ENCODE results near the gene NOTCH4.

The NOTCH4 gene

GRCh38 chr6:32154514-32155161, 69.2 kb downstream of the NOTCH4 start:
- CTCF ChIA-PET: interaction anchor here (1.1 to 1.3 kb wide), 5 partner anchors 11 to 37 kb away, joined by 3 to 18 read pairs (median 8); partner anchors contain the start of genes EGFL8 and FKBPL
- POLR2A ChIA-PET: interaction anchor here (0.8 to 1.1 kb wide), 2 partner anchors 36 to 38 kb away, joined by 3 to 4 read pairs; partner anchors contain the start of genes GPSM3 and PBX2
- Histone ChIP-seq H3K4me3 (ENCODE audit: control insufficient read depth in 1 of 7, extremely low read depth in 1 of 7, insufficient read depth in 4 of 7, low read depth in 2 of 7, low read length in 6 of 7) (peak overlapping the region; percentile 53 to 96 (median 85)), H3K27me3 (replicated peaks in 2 of 5; ENCODE audit: control insufficient read depth in 4 of 5, insufficient read depth in 5 of 5, low read length in 4 of 5) (peaks cover 0 to 15% (median 10%) of the 10 kb centered on the region in 5 experiments), H3K36me3 (ENCODE audit: control insufficient read depth in 4 of 4, insufficient read depth in 4 of 4, low read length in 3 of 4) (peaks cover 5 to 31% (median 19%) of the 10 kb centered on the region in 4 experiments), H3K4me1 (ENCODE audit: control extremely low read depth in 1 of 4, control insufficient read depth in 4 of 4, insufficient read depth in 4 of 4, low read length in 3 of 4) (peaks cover 0 to 47% (median 34%) of the 10 kb centered on the region in 4 experiments), H3K27ac (ENCODE audit: insufficient read depth in 1 of 2, low read depth in 1 of 2, low read length in 2 of 2, poor library complexity in 1 of 2, severe bottlenecking in 2 of 2) (peak overlapping the region; percentile 86 to 88), H3K9me3 (ENCODE audit: control extremely low read depth in 1 of 5, control insufficient read depth in 4 of 5, insufficient read depth in 2 of 5, low read depth in 1 of 5, low read length in 4 of 5) (no peaks in the 10 kb centered on the region)
- WGBS (ENCODE audit: insufficient coverage): 3% methylated on average over 27 of the region's 34 CpGs
- peak; percentile 77 to 90 (median 85) for DNase-seq

GRCh38 chr6:32153564-32154513, 70.0 kb downstream of the NOTCH4 start, which contains the start of gene PPT2:
TSS of gene PPT2 (plus strand) at chr6:32154141. CDS start at chr6:32154595, 454 bp downstream.
- H3K27ac ChIP-seq (ENCODE audit: insufficient read depth in 1 of 2, low read depth in 1 of 2, low read length in 2 of 2, poor library complexity in 1 of 2, severe bottlenecking in 2 of 2): peak within 1 kb of the TSS; percentile 86 to 88
- H3K9me3 ChIP-seq (ENCODE audit: control extremely low read depth in 1 of 5, control insufficient read depth in 4 of 5, insufficient read depth in 2 of 5, low read depth in 1 of 5, low read length in 4 of 5): no peaks in the 10 kb centered on the region
- DNase-seq: peak; percentile 93 to 97 (median 97)
- POLR2A ChIA-PET: interaction anchor here (0.8 to 1.1 kb wide), 2 partner anchors 36 to 39 kb away, joined by 3 to 4 read pairs; partner anchors contain the start of genes GPSM3 and PBX2
- 2% methylated on average over 34 of the region's 52 CpGs for WGBS (ENCODE audit: insufficient coverage)
- peak within 1 kb of the TSS; percentile 53 to 96 (median 85) for H3K4me3 ChIP-seq (ENCODE audit: control insufficient read depth in 1 of 7, extremely low read depth in 1 of 7, insufficient read depth in 4 of 7, low read depth in 2 of 7, low read length in 6 of 7)
- CTCF ChIA-PET: interaction anchor here (0.6 to 3.0 kb wide), 8 partner anchors 11 to 39 kb away, joined by 3 to 18 read pairs (median 6); partner anchors contain the start of genes EGFL8, FKBPL and GPSM3
- H3K36me3 ChIP-seq (ENCODE audit: control insufficient read depth in 4 of 4, insufficient read depth in 4 of 4, low read length in 3 of 4): peaks cover 5 to 28% (median 18%) of the 10 kb centered on the region in 4 experiments
- H3K4me1 ChIP-seq (ENCODE audit: control extremely low read depth in 1 of 4, control insufficient read depth in 4 of 4, insufficient read depth in 4 of 4, low read length in 3 of 4): peaks cover 0 to 51% (median 36%) of the 10 kb centered on the region in 4 experiments
- peaks cover 0 to 21% (median 12%) of the 10 kb centered on the region in 5 experiments for H3K27me3 ChIP-seq (replicated peaks in 2 of 5; ENCODE audit: control insufficient read depth in 4 of 5, insufficient read depth in 5 of 5, low read length in 4 of 5)

DNA sequence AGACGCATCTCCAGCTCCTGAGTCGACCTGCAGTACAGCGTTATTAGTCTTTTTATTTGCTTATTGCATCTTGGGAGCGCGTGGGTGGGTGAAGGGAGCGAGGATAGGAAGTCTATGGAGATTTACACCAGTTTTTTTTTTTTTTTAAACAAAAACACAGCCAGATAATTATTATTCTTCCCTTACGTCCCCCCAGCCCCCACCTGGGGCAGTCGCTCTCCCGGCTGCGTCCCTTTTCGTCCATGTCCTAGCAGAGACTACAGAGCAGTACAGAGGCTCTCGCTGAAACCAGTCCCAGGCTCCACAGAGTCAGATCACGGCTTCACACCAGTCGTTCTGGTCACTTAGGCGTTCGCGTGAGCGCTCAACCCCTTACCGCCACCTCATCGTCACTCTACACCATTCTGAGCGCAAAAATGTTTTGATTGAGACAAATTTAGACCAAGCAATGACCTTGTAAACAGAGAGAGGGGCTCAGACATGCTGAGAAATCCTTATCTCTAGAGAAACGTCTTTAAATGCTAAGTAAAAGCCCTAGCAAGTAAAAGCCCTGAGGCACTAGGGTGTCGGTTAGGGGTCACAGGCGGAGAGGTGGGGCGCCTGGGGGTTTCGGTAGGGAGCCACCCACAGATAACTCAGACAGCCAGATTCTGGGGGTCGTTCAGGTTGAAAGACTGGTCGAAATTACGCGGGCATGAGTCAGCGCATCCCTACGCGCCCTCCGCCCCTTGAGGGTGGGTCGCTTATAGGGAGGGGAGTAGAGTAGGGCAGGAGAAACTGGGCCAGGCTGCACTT, 70.9 kb downstream of the NOTCH4 start:
- Histone ChIP-seq H3K4me1 (ENCODE audit: control extremely low read depth in 1 of 4, control insufficient read depth in 4 of 4, insufficient read depth in 4 of 4, low read length in 3 of 4) (peaks cover 0 to 58% (median 40%) of the 10 kb centered on the region in 4 experiments), H3K4me3 (ENCODE audit: control insufficient read depth in 1 of 7, extremely low read depth in 1 of 7, insufficient read depth in 4 of 7, low read depth in 2 of 7, low read length in 6 of 7) (peak overlapping the region in 6 of 7 experiments; percentile 74 to 96 (median 88)), H3K36me3 (ENCODE audit: control insufficient read depth in 4 of 4, insufficient read depth in 4 of 4, low read length in 3 of 4) (peaks cover 5 to 20% (median 12%) of the 10 kb centered on the region in 4 experiments), H3K9me3 (ENCODE audit: control extremely low read depth in 1 of 5, control insufficient read depth in 4 of 5, insufficient read depth in 2 of 5, low read depth in 1 of 5, low read length in 4 of 5) (no peaks in the 10 kb centered on the region), H3K27me3 (replicated peaks in 2 of 5; ENCODE audit: control insufficient read depth in 4 of 5, insufficient read depth in 5 of 5, low read length in 4 of 5) (peaks cover 0 to 23% (median 17%) of the 10 kb centered on the region in 5 experiments), H3K27ac (ENCODE audit: insufficient read depth in 1 of 2, low read depth in 1 of 2, low read length in 2 of 2, poor library complexity in 1 of 2, severe bottlenecking in 2 of 2) (peak overlapping the region in 1 of 2 experiments; percentile 86)
- CTCF ChIA-PET: interaction anchor here (0.6 to 3.0 kb wide), 6 partner anchors 16 to 43 kb away, joined by 3 to 13 read pairs (median 3); partner anchors contain the start of genes FKBPL and GPSM3
- POLR2A ChIA-PET: no interaction called here
- WGBS (ENCODE audit: insufficient coverage): 92% methylated on average over 15 of the region's 35 CpGs
- peak in 2 of 3 donors; percentile 61 to 71 for DNase-seq

DNA sequence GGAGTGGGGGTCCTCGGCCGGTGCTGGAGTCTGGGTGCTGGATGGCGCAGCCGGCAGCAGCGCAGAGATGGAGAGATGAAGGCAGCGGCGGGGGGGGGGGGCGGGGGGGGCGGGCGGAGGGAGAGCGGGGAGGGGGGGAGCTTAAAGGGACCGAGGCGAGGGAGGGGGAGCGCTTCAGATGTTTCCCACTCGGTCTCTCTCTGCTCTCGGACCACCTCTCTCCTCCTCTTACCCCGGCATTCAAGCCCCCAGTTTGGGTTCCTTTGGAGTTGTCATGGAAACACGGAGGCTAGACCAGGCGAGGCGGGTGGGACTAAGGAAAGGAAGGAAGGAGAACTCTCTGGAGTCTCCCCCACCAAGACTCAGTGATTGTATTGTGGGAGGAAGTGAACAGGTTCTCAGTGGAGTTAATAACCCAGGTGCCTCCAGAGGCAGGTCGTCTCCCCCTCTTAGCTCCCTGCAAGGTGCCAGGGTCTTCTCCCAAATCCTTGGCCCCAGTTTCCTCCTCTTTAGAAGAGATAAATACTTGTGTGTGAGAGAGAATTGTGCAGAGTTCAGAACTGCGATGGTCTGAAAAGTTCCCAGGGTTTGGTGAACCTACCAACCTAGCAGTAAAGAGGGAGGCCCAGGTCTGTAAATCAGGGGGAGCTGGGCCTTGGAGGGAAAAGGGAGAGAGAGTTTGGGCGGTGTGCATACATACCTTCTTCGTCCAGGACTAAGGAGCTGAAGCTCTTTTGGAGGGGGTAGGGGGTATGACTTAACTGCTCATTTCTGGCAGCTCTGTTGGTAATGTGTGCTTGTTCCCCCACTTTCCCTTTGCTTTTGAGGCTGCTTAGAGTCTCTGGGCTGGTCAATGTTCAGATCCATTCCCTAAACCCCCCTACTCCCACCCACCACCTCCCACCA, 71.8 kb downstream of the NOTCH4 start, which contains the start of gene PRRT1:
Gene PRRT1 (minus strand): TSS at position 77 of the 906 bp plus-strand sequence. CDS start 112 bp downstream, outside the sequence.
- peaks cover 2 to 12% (median 5%) of the 10 kb centered on the region in 4 experiments for H3K36me3 ChIP-seq (ENCODE audit: control insufficient read depth in 4 of 4, insufficient read depth in 4 of 4, low read length in 3 of 4)
- 33% methylated on average over 1 of the region's 24 CpGs for whole genome bisulfite sequencing (ENCODE audit: insufficient coverage)
- ChIA-PET POLR2A (no interaction called here), CTCF (interaction anchor here (0.7 to 3.0 kb wide), 5 partner anchors 16 to 44 kb away, joined by 3 to 13 read pairs (median 3); partner anchors contain the start of gene FKBPL)
- H3K4me3 ChIP-seq (ENCODE audit: control insufficient read depth in 1 of 7, extremely low read depth in 1 of 7, insufficient read depth in 4 of 7, low read depth in 2 of 7, low read length in 6 of 7): peak within 1 kb of the TSS in 3 of 7 experiments; percentile 6 to 81 (median 8)
- H3K4me1 ChIP-seq (ENCODE audit: control extremely low read depth in 1 of 4, control insufficient read depth in 4 of 4, insufficient read depth in 4 of 4, low read length in 3 of 4): peaks cover 0 to 60% (median 42%) of the 10 kb centered on the region in 4 experiments
- no peak for DNase-seq
- peak within 1 kb of the TSS in 1 of 2 experiments; percentile 86 for H3K27ac ChIP-seq (ENCODE audit: insufficient read depth in 1 of 2, low read depth in 1 of 2, low read length in 2 of 2, poor library complexity in 1 of 2, severe bottlenecking in 2 of 2)
- H3K9me3 ChIP-seq (ENCODE audit: control extremely low read depth in 1 of 5, control insufficient read depth in 4 of 5, insufficient read depth in 2 of 5, low read depth in 1 of 5, low read length in 4 of 5): no peaks in the 10 kb centered on the region
- H3K27me3 ChIP-seq (replicated peaks in 2 of 5; ENCODE audit: control insufficient read depth in 4 of 5, insufficient read depth in 5 of 5, low read length in 4 of 5): peaks cover 0 to 27% (median 22%) of the 10 kb centered on the region in 5 experiments

DNA sequence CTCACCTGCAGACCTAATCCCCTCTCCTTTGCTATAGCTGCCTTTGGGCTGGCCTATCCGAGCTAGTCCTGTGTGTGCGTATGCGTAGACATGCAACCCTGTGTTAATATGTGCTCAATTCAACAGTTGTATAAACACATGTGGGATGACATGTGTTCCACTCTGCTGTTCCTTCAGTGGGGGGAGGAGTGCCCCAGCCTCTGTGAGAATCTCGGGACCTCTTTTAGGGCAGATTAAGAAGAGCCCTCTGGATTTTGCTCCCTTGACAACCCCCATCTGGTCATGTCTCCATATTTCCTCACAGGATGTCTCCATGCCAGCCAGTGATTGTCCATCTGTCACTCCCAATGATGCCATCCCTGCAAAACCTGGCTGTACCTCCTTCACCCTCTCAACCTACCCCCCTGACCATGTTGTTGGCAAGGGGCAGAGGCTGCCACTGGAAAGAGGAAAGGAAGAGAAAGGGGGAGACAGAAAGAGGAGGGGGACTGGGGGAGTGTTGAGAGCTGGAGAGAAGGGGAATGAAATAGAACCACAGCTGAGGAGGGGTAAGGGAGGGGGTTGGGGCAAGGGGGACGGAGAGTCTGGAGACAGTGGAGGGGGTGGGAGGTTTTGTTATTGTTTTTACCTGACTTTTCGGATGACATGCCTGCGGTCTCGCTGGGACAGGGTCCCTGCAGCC, 72.5 kb downstream of the NOTCH4 start:
- no peak overlapping the region for H3K27ac ChIP-seq (ENCODE audit: insufficient read depth in 1 of 2, low read depth in 1 of 2, low read length in 2 of 2, poor library complexity in 1 of 2, severe bottlenecking in 2 of 2)
- no peaks in the 10 kb centered on the region for H3K9me3 ChIP-seq (ENCODE audit: control extremely low read depth in 1 of 5, control insufficient read depth in 4 of 5, insufficient read depth in 2 of 5, low read depth in 1 of 5, low read length in 4 of 5)
- peaks cover 0 to 60% (median 42%) of the 10 kb centered on the region in 4 experiments for H3K4me1 ChIP-seq (ENCODE audit: control extremely low read depth in 1 of 4, control insufficient read depth in 4 of 4, insufficient read depth in 4 of 4, low read length in 3 of 4)
- peaks cover 1 to 7% (median 3%) of the 10 kb centered on the region in 4 experiments for H3K36me3 ChIP-seq (ENCODE audit: control insufficient read depth in 4 of 4, insufficient read depth in 4 of 4, low read length in 3 of 4)
- H3K27me3 ChIP-seq (replicated peaks in 2 of 5; ENCODE audit: control insufficient read depth in 4 of 5, insufficient read depth in 5 of 5, low read length in 4 of 5): peaks cover 6 to 28% (median 24%) of the 10 kb centered on the region in 5 experiments
- ChIA-PET CTCF (interaction anchor here (0.9 to 3.0 kb wide), 3 partner anchors 15 to 32 kb away, joined by 3 to 13 read pairs (median 3); partner anchors contain the start of gene FKBPL), POLR2A (interaction anchor here (0.8 kb wide), 1 partner anchor 34 kb away, joined by 3 read pairs; no protein-coding TSS in a partner anchor)
- 71% methylated on average over 1 of the region's 8 CpGs for WGBS (ENCODE audit: insufficient coverage)
- H3K4me3 ChIP-seq (ENCODE audit: control insufficient read depth in 1 of 7, extremely low read depth in 1 of 7, insufficient read depth in 4 of 7, low read depth in 2 of 7, low read length in 6 of 7): peak overlapping the region in 2 of 7 experiments; percentile 8 to 19
- DNase-seq: no peak
